Endothelial cell of umbilical vein (primary cell): ENCODE measurements around the gene LRRFIP2. TPM values are rescaled to one million over a fixed set of nuclear protein-coding genes. Genes with fewer than 3 reads are reported as not detected.

Experiments
- BruUV-seq: library from RNA; stranded (reverse); fragments of 400-500 nt; replicated peaks from 2 replicates; lab custom pipeline; 2021; lab: Mats Ljungman, UMichigan
- CTCF ChIA-PET: fragments of 300-600, 350-600 bp; sonication (Branson Sonifier 250); formaldehyde crosslinking; loops from one replicate; lab custom pipeline; 2021; ENCODE audit warnings: antibody characterized with exemption, inconsistent platforms; lab: Charles Lee
- POLR2A ChIA-PET: fragments of 300-600, 350-600 bp; sonication (Branson Sonifier 250); formaldehyde crosslinking; loops from one replicate; lab custom pipeline; 2021; ENCODE audit warnings: antibody characterized with exemption, inconsistent platforms; lab: Charles Lee
- DNase-seq: peaks from one replicate; pipeline ENCODE4 v3.0.0-alpha.2; 2011; ENCODE audit warnings: low read depth, low spot score
- FAIRE-seq: peaks from 2 replicates; lab custom pipeline; 2011; peaks lifted over from hg19 to GRCh38; lab: Jason Lieb, UNC
- H2AFZ ChIP-seq: 2 replicates; pipeline ENCODE4 v1.6.0; 2012; ENCODE audit warnings: low read depth, low read length, control low read depth, inconsistent platforms
- H3K27ac ChIP-seq: 2 replicates; pipeline ENCODE4 v1.5.1; 2011; ENCODE audit warnings: low read depth, mild to moderate bottlenecking, control low read depth, low read length, moderate library complexity; ENCODE audit not compliant: insufficient read depth
- H3K27me3 ChIP-seq, 2 experiments: 2 replicates each; pipeline versions ENCODE4 v1.6.0 to v1.6.1; 2011; ENCODE audit warnings: low read length in 2 of 2, mixed read lengths in 1 of 2; ENCODE audit not compliant: control insufficient read depth in 2 of 2, insufficient read depth in 2 of 2
- H3K36me3 ChIP-seq, 2 experiments: 2 replicates in 1 of 2; 3 replicates in 1 of 2; pipeline ENCODE4 v1.5.1; 2011; ENCODE audit warnings: low read length in 2 of 2, mild to moderate bottlenecking in 1 of 2, moderate library complexity in 1 of 2; ENCODE audit not compliant: control insufficient read depth in 2 of 2, insufficient read depth in 2 of 2; ENCODE audit errors: extremely low read depth in 1 of 2
- H3K4me1 ChIP-seq: 3 replicates; pipeline ENCODE4 v1.5.1; 2011; ENCODE audit warnings: mild to moderate bottlenecking, low read length; ENCODE audit not compliant: control insufficient read depth, insufficient read depth; ENCODE audit errors: extremely low read depth
- H3K4me2 ChIP-seq: 2 replicates; pipeline ENCODE4 v1.6.1; 2011; ENCODE audit warnings: low read length, control low read depth, mixed read lengths; ENCODE audit not compliant: insufficient read depth
- H3K4me3 ChIP-seq, 3 experiments: fragments of 200-600 bp in 1 of 3; sonication (generic), shearing (Covaris generic) in 1 of 3; replicated peaks in 1 of 3; 2 replicates each; pipeline ENCODE4 v1.5.1; 2011 to 2016; ENCODE audit warnings: control low read depth in 3 of 3, low read length in 3 of 3, mild to moderate bottlenecking in 2 of 3, inconsistent platforms in 1 of 3, low read depth in 1 of 3, moderate library complexity in 1 of 3; ENCODE audit not compliant: insufficient read depth in 1 of 3
- H3K79me2 ChIP-seq: 2 replicates; pipeline ENCODE4 v1.6.0; 2012; ENCODE audit warnings: low read length, inconsistent platforms; ENCODE audit not compliant: control insufficient read depth, insufficient read depth
- H3K9ac ChIP-seq: replicated peaks from 2 replicates; pipeline ENCODE3; 2011; ENCODE audit warnings: low read length, control low read depth; ENCODE audit not compliant: insufficient read depth; ENCODE audit errors: extremely low read depth
- H3K9me1 ChIP-seq: replicated peaks from 3 replicates; pipeline ENCODE4 v1.6.0; 2011; ENCODE audit warnings: mild to moderate bottlenecking, low read length; ENCODE audit not compliant: control insufficient read depth, insufficient read depth; ENCODE audit errors: extremely low read depth
- H3K9me3 ChIP-seq: replicated peaks from 2 replicates; pipeline ENCODE4 v1.5.1; 2012; ENCODE audit warnings: low read length, inconsistent platforms; ENCODE audit not compliant: control insufficient read depth, insufficient read depth
- H4K20me1 ChIP-seq: replicated peaks from 2 replicates; pipeline ENCODE3; 2011; ENCODE audit warnings: mild to moderate bottlenecking, low read length; ENCODE audit not compliant: control insufficient read depth, insufficient read depth; ENCODE audit errors: extremely low read depth
- FOS ChIP-seq: IDR thresholded peaks from 2 replicates; pipeline ENCODE4 v1.6.1; 2011; ENCODE audit warnings: mild to moderate bottlenecking, low read length, moderate library complexity, borderline replicate concordance; ENCODE audit not compliant: insufficient read depth
- GATA2 ChIP-seq: IDR thresholded peaks from 2 replicates; pipeline ENCODE4 v1.7.0; 2011; ENCODE audit warnings: low read depth, mild to moderate bottlenecking, moderate library complexity, mixed read lengths, low read length; ENCODE audit not compliant: insufficient read length, insufficient read depth
- JUN ChIP-seq: IDR thresholded peaks from 2 replicates; pipeline ENCODE4 v1.6.1; 2011; ENCODE audit warnings: borderline replicate concordance, low read depth; ENCODE audit not compliant: insufficient read length, insufficient read depth
- MYC ChIP-seq: IDR thresholded peaks from one replicate; pipeline ENCODE4 v1.6.1; 2011; ENCODE audit warnings: mild to moderate bottlenecking, low read depth, low read length
- POLR2A ChIP-seq: IDR thresholded peaks from 2 replicates; pipeline ENCODE4 v1.6.1; 2012; ENCODE audit warnings: low read depth, mild to moderate bottlenecking, control low read depth, low read length
- POLR2AphosphoS5 ChIP-seq: IDR thresholded peaks from 2 replicates; pipeline ENCODE4 v1.6.1; 2012; ENCODE audit warnings: low read depth, mild to moderate bottlenecking, control low read depth, low read length, moderate library complexity; ENCODE audit not compliant: insufficient read depth
- dilution Hi-C: fragments of 300-500 bp; cut with MboI; formaldehyde crosslinking; loops from one replicate; pipeline ENCODE4 v1.15.0; 2019; ENCODE audit warnings: low sequenced_read_pairs; ENCODE audit not compliant: extremely low pct_ligation_motif_present
- intact Hi-C: fragments of 100-400 bp; cut with micrococcal nuclease; formaldehyde crosslinking; loops from one replicate; pipeline ENCODE4 v1.10.0; 2022
- polyA plus RNA-seq, 4 experiments: library from polyadenylated mRNA; depleted of rRNA in 3 of 4; stranded (reverse) in 3 of 4; unstranded in 1 of 4; fragments of >200 nt; gene quantifications; 2 replicates each; pipeline versions ENCODE4 v1.2.1 to v1.2.3, GENCODE V29; 2011 to 2012; ENCODE audit warnings: missing spikeins in 1 of 4
- total RNA-seq: library from RNA; stranded (reverse); gene quantifications from 2 replicates; pipeline ENCODE4 v1.2.3, GENCODE V29; 2021
- TF ChIP-seq, protein P1 (sequence below): IDR thresholded peaks from 2 replicates; pipeline ENCODE4 v1.6.1; 2011; ENCODE audit not compliant: insufficient read depth, insufficient read length

The LRRFIP2 gene
- total and polyA plus RNA-seq, 2 donors (not counting 3 experiments of a cell fraction or from before 2014, with no cell fraction given) = 20.8 to 78.9 TPM

- H3K36me3 ChIP-seq = no peaks in the 10 kb centered on the region
- H3K4me1 ChIP-seq = peaks cover 19% of the 10 kb centered on the region
- peak; percentile 82 for DNase-seq
- no peaks in the 10 kb centered on the region for H3K9me1 ChIP-seq
- ChIA-PET POLR2A (interaction anchor here (0.6 to 0.7 kb wide), 2 partner anchors 22 to 145 kb away, joined by 3 to 4 read pairs; no protein-coding TSS in a partner anchor), CTCF (interaction anchor here (0.9 to 1.6 kb wide), 6 partner anchors 8 to 18 kb away, joined by 3 to 5 read pairs (median 4); no protein-coding TSS in a partner anchor)
- no TSS peak for BruUV-seq
- H3K9me3 ChIP-seq = no peaks in the 10 kb centered on the region
- intact Hi-C loops (loop anchor here (1.0 to 2.0 kb wide), 2 partner anchors 16 to 18 kb away; no protein-coding TSS in a partner anchor), dilution Hi-C loops (no loop called here)
- no peaks in the 10 kb centered on the region for H4K20me1 ChIP-seq
- H3K27me3 ChIP-seq = no peaks in the 10 kb centered on the region
- H3K27ac ChIP-seq = peak overlapping the region; percentile 48
- peak overlapping the region; percentile 26 for H3K9ac ChIP-seq
- no peak for TF ChIP-seq MYC
- no peak for TF ChIP-seq POLR2AphosphoS5
- TF ChIP-seq JUN = peak; percentile 71
- TF ChIP-seq POLR2A = no peak
- TF ChIP-seq, protein P1, sequence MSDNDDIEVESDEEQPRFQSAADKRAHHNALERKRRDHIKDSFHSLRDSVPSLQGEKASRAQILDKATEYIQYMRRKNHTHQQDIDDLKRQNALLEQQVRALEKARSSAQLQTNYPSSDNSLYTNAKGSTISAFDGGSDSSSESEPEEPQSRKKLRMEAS = no peak
- peak; percentile 56 for TF ChIP-seq FOS
- no peak for TF ChIP-seq GATA2
- H3K4me2 ChIP-seq = peak overlapping the region; percentile 36
- no peak overlapping the region for H2AFZ ChIP-seq
- H3K4me3 ChIP-seq = no peak overlapping the region
- peak; percentile 38 for FAIRE-seq
- peaks cover 8% of the 10 kb centered on the region for H3K79me2 ChIP-seq
Measured at GRCh38 chr3:37114251-37115145, 59.9 kb downstream of the LRRFIP2 start.
